BLaER1 treated with 17β-estradiol and CSF1 and Interleukin-3, amounts not matched to agents 10 nM and 100 nM (cell line): Measurements from ENCODE around the gene FMNL3.
A peak's percentile ranks its signal among the peaks of the same experiment; 100 is the strongest.
"Not testable (repeated sequence)": the region's sequence is repeated elsewhere in the genome, so short reads cannot be mapped to it uniquely, and the experiment has no call there.

ENCODE experiments used
- H3K27ac ChIP-seq, 11 experiments: shearing (Covaris generic); formaldehyde crosslinking; 2 replicates each; pipeline ENCODE4 v1.8.1; 2022
- H3K27me3 ChIP-seq, 11 experiments: shearing (Covaris generic); formaldehyde crosslinking; 2 replicates each; pipeline ENCODE4 v1.8.1; 2022
- H3K36me3 ChIP-seq, 11 experiments: shearing (Covaris generic); formaldehyde crosslinking; 2 replicates each; pipeline ENCODE4 v1.8.1; 2022
- H3K4me1 ChIP-seq, 10 experiments: shearing (Covaris generic); formaldehyde crosslinking; 2 replicates each; pipeline ENCODE4 v1.8.1; 2022
- H3K4me2 ChIP-seq, 11 experiments: shearing (Covaris generic); formaldehyde crosslinking; 2 replicates each; pipeline ENCODE4 v1.8.1; 2022
- H3K4me3 ChIP-seq, 10 experiments: shearing (Covaris generic); formaldehyde crosslinking; 2 replicates each; pipeline ENCODE4 v1.8.1; 2022
- H3K9ac ChIP-seq, 11 experiments: shearing (Covaris generic); formaldehyde crosslinking; 2 replicates each; pipeline ENCODE4 v1.8.1; 2022
- H3K9me3 ChIP-seq, 11 experiments: shearing (Covaris generic); formaldehyde crosslinking; replicated peaks in 1 of 11; 2 replicates each; pipeline ENCODE4 v1.8.1; 2022
- H4K20me1 ChIP-seq, 11 experiments: shearing (Covaris generic); formaldehyde crosslinking; 2 replicates each; pipeline ENCODE4 v1.8.1; 2022
- Cebpa-rat ChIP-seq, 11 experiments: shearing (Covaris generic); IDR thresholded peaks; 2 replicates each; pipeline ENCODE4 v1.8.1; 2022

Gene FMNL3

GRCh38 chr12:49741882-49742620 lies 34.8 kb upstream of the FMNL3 start:
- Histone ChIP-seq H4K20me1 (peaks cover 52 to 55% (median 53%) of the 10 kb centered on the region in 11 experiments), H3K27me3 (no peaks in the 10 kb centered on the region)

GRCh38 chr12:49740930-49741881 lies 34.0 kb upstream of the FMNL3 start, which contains the start of gene TMBIM6:
Gene TMBIM6 (plus strand): TSS chr12:49741557. CDS start chr12:49752494, 10,937 bp downstream.
- Histone ChIP-seq H3K9ac (peak within 1 kb of the TSS; percentile 90 to 97 (median 95)), H3K36me3 (peaks cover 12 to 31% (median 21%) of the 10 kb centered on the region in 11 experiments; a peak in 20 of 22 replicates), H4K20me1 (peaks cover 44 to 46% (median 45%) of the 10 kb centered on the region in 11 experiments), H3K27me3 (no peaks in the 10 kb centered on the region), H3K9me3 (no peaks in the 10 kb centered on the region), H3K4me2 (peak within 1 kb of the TSS; percentile 82 to 98 (median 93)), H3K27ac (peak within 1 kb of the TSS; percentile 90 to 98 (median 96)), H3K4me1 (peaks cover 28 to 43% (median 34%) of the 10 kb centered on the region in 10 experiments), H3K4me3 (peak within 1 kb of the TSS; percentile 67 to 79 (median 75))
- no peak for TF ChIP-seq Cebpa-rat (IDR thresholded peaks at IDR 0.05)

More at GRCh38 chr12:49741882-49742620, 34.8 kb upstream of the FMNL3 start:
- Histone ChIP-seq H3K27ac (peak overlapping the region; percentile 90 to 98 (median 96)), H3K36me3 (peaks cover 18 to 38% (median 26%) of the 10 kb centered on the region in 11 experiments; a peak in 21 of 22 replicates), H3K9me3 (no peaks in the 10 kb centered on the region), H3K4me3 (peak overlapping the region; percentile 67 to 79 (median 75)), H3K4me2 (peak overlapping the region; percentile 82 to 98 (median 93)), H3K4me1 (peaks cover 28 to 51% (median 37%) of the 10 kb centered on the region in 10 experiments), H3K9ac (peak overlapping the region; percentile 90 to 97 (median 95))
- TF ChIP-seq Cebpa-rat (IDR thresholded peaks at IDR 0.05), result no peak

- not testable (repeated sequence) for H3K27me3 ChIP-seq, H3K4me3 ChIP-seq, H3K9me3 ChIP-seq
- H3K27ac ChIP-seq, result 0 out of 22 replicates have a peak overlapping the region, but pooled peaks of 1 of the 11 experiments have one; percentile 63
- H3K4me1 ChIP-seq, result peaks cover 26 to 38% (median 33%) of the 10 kb centered on the region in 10 experiments
- H3K4me2 ChIP-seq, result peak overlapping the region in 9 of 11 experiments; percentile 44 to 71 (median 62); a peak in 13 of 22 replicates
- H3K9ac ChIP-seq, result peak overlapping the region in 1 of 11 experiments; percentile 90; a peak in 1 of 22 replicates
- H4K20me1 ChIP-seq, result peaks cover 35 to 37% (median 35%) of the 10 kb centered on the region in 11 experiments
- peaks cover 10 to 22% (median 17%) of the 10 kb centered on the region in 11 experiments; a peak in 20 of 22 replicates for H3K36me3 ChIP-seq
These were observed 33.1 kb upstream of the FMNL3 start for GRCh38 chr12:49740277-49740676.

- not testable (repeated sequence) for H3K27me3 ChIP-seq, H3K27ac ChIP-seq, H3K4me3 ChIP-seq, H3K9ac ChIP-seq, H3K36me3 ChIP-seq, H3K4me2 ChIP-seq
- H4K20me1 ChIP-seq, result peaks cover 19 to 22% (median 20%) of the 10 kb centered on the region in 11 experiments
- peaks cover 11 to 22% (median 19%) of the 10 kb centered on the region in 10 experiments for H3K4me1 ChIP-seq
- H3K9me3 ChIP-seq, result peaks cover 11 to 21% (median 19%) of the 10 kb centered on the region in 11 experiments
These were observed 31.5 kb upstream of the FMNL3 start for GRCh38 chr12:49738721-49739120.

DNA sequence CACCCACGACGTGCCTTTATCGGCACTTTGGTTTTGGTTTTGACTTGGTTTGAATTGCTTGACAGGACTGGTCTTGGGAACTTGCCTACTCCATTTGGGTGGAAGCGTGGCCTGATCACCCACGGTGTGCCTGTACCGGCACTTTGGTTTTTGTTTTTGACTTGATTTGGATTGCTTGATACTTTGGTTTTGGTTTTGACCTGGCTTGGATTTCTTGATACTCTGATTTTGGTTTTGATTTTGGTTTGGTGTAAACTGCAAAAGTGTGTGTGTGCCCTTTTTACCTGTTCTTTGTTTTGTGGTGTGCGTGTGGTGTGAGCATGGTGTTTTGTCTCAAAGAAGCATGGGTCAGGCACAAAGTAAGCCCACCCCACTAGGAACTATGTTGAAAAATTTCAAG lies 27.7 kb upstream of the FMNL3 start:
- H3K9ac ChIP-seq, H4K20me1 ChIP-seq, H3K27me3 ChIP-seq, H3K27ac ChIP-seq, H3K4me2 ChIP-seq, H3K4me3 ChIP-seq, H3K36me3 ChIP-seq: not testable (repeated sequence)
- Histone ChIP-seq H3K4me1 (peaks cover 0 to 22% (median 5%) of the 10 kb centered on the region in 10 experiments; a peak in 10 of 20 replicates), H3K9me3 (peaks cover 11 to 24% (median 19%) of the 10 kb centered on the region in 11 experiments)

DNA sequence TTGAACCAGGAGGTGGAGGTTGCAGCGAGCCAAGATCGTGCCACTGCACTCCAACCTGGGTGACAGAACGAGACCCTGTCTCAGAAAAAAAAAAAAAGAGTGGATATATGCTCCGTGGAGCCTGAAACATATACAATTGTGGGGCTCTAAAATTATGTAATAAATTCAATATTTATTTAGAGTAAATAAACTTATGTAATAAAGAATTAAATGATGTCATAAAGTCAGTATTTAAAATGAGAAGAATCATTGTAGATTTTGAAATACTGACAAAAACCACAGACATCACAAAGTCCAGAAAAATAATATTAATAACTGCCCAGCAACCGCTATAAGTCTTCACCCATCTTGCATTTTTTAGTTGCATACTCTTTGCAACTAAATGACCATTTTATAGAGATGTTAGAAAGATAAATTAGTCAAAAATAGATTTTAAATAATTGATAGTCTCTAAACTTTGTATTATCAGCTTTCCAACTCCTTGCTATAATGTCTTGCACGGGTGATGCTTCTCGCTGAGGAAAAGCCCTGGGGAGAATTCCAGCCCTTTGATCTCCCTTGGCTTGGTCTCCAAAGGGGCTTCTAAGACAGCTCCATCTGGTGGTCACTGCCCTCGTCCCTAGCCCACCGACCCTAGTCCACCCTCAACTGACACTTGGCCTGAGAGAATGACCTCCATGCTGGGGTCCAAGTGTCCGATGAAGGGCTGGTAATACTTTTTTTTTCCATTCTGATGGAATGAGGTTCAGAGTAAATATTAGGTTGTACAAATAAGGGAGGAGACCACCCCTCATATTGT lies 26.2 kb upstream of the FMNL3 start:
- Histone ChIP-seq H3K9me3 (peaks cover 11 to 24% (median 19%) of the 10 kb centered on the region in 11 experiments), H3K9ac (no peak overlapping the region), H4K20me1 (no peaks in the 10 kb centered on the region), H3K4me2 (no peak overlapping the region), H3K27ac (no peak overlapping the region), H3K4me1 (peaks cover 0 to 22% (median 5%) of the 10 kb centered on the region in 10 experiments; a peak in 10 of 20 replicates), H3K4me3 (no peak overlapping the region), H3K36me3 (no peaks in the 10 kb centered on the region), H3K27me3 (no peaks in the 10 kb centered on the region)
- TF ChIP-seq Cebpa-rat (IDR thresholded peaks at IDR 0.05), result no peak

- Histone ChIP-seq H3K9me3 (peaks cover 11 to 22% (median 18%) of the 10 kb centered on the region in 11 experiments), H3K27ac (0 out of 22 replicates have a peak overlapping the region, but pooled peaks of 1 of the 11 experiments have one; percentile 35), H3K27me3 (no peaks in the 10 kb centered on the region), H3K9ac (no peak overlapping the region), H3K36me3 (no peaks in the 10 kb centered on the region), H3K4me3 (no peak overlapping the region), H3K4me1 (peaks cover 0 to 22% (median 5%) of the 10 kb centered on the region in 10 experiments; a peak in 10 of 20 replicates), H4K20me1 (no peaks in the 10 kb centered on the region), H3K4me2 (peak overlapping the region in 3 of 11 experiments; percentile 14 to 74 (median 55); a peak in 2 of 22 replicates)
- no peak for TF ChIP-seq Cebpa-rat (IDR thresholded peaks at IDR 0.05)
These were observed 23.4 kb upstream of the FMNL3 start for GRCh38 chr12:49730568-49731101.

DNA sequence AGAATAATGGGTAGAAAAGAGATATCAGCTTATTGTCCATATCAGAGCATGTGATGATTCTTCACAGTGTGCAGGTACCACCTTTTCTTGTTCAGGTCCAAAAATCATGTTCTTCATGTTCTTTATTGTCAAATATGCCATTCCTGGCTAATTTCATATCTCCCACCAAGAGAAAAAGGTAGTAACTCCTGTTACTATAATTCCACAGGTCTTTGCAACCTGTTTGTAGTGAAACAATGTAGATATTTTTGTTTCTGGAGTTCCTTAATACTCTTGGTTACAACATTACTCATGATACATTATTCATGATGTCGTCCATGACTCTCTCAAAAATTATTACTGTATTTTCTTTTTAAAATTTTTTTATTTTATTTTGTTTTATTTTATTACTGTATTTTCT lies 22.8 kb upstream of the FMNL3 start:
- Histone ChIP-seq H3K4me3 (no peak overlapping the region), H3K9ac (no peak overlapping the region), H3K27ac (no peak overlapping the region), H3K4me2 (no peak overlapping the region), H4K20me1 (no peaks in the 10 kb centered on the region), H3K27me3 (no peaks in the 10 kb centered on the region), H3K36me3 (no peaks in the 10 kb centered on the region), H3K4me1 (peaks cover 0 to 22% (median 5%) of the 10 kb centered on the region in 10 experiments; a peak in 10 of 20 replicates), H3K9me3 (peaks cover 9 to 16% (median 12%) of the 10 kb centered on the region in 11 experiments)
- TF ChIP-seq Cebpa-rat (IDR thresholded peaks at IDR 0.05), result no peak
